PC-9 (cell line): ENCODE measurements around the gene ZNF385B. TPM values are rescaled to one million over a fixed set of nuclear protein-coding genes. Genes with fewer than 3 reads are reported as not detected.

Source experiments
- BruUV-seq: library from RNA; stranded (reverse); fragments of 400-500 nt; replicated peaks from 2 replicates; lab custom pipeline; 2021; lab: Mats Ljungman, UMichigan
- CTCF ChIA-PET: fragments of 300-600 bp; sonication (Branson Sonifier 250); formaldehyde crosslinking; loops from one replicate; lab custom pipeline; 2022; ENCODE audit warnings: antibody characterized with exemption; lab: Charles Lee
- POLR2A ChIA-PET: fragments of 300-600 bp; sonication (Branson Sonifier 250); formaldehyde crosslinking; loops from one replicate; lab custom pipeline; 2022; ENCODE audit warnings: antibody characterized with exemption; ENCODE audit not compliant: unreplicated experiment; lab: Charles Lee
- DNase-seq, 2 experiments: peaks; one replicate each; pipeline versions ENCODE4 v3.0.0 to v3.0.0-alpha.2; 2015 to 2022; ENCODE audit warnings: mixed read lengths in 1 of 2
- H2AFZ ChIP-seq: fragments of 200-600 bp; sonication (generic); 2 replicates; pipeline ENCODE4 v1.8.1; 2017; ENCODE audit warnings: antibody characterized with exemption
- H3F3A ChIP-seq: fragments of 200-600 bp; sonication (generic); 2 replicates; pipeline ENCODE4 v1.8.1; 2017; ENCODE audit warnings: antibody characterized with exemption, mild to moderate bottlenecking, low read depth; ENCODE audit not compliant: insufficient read depth
- H3K27ac ChIP-seq: fragments of 200-600 bp; sonication (generic); 2 replicates; pipeline ENCODE4 v1.6.1; 2016; ENCODE audit warnings: mixed run types
- H3K27me3 ChIP-seq: fragments of 200-600 bp; sonication (generic); 2 replicates; pipeline ENCODE4 v1.6.1; 2016; ENCODE audit warnings: low read depth, mixed run types; ENCODE audit not compliant: insufficient read depth
- H3K36me3 ChIP-seq: fragments of 200-600 bp; sonication (generic); 2 replicates; pipeline ENCODE4 v1.6.1; 2016; ENCODE audit warnings: low read depth, mixed run types
- H3K4me1 ChIP-seq: fragments of 200-600 bp; sonication (generic); replicated peaks from 2 replicates; pipeline ENCODE4 v1.6.1; 2016; ENCODE audit warnings: mixed run types; ENCODE audit not compliant: insufficient read depth
- H3K4me2 ChIP-seq: fragments of 200-600 bp; sonication (generic); 2 replicates; pipeline ENCODE4 v1.6.1; 2017; ENCODE audit warnings: mixed run types
- H3K4me3 ChIP-seq: fragments of 200-600 bp; sonication (generic); 2 replicates; pipeline ENCODE4 v1.6.1; 2016; ENCODE audit warnings: mixed run types
- H3K79me2 ChIP-seq: fragments of 200-600 bp; sonication (generic); 2 replicates; pipeline ENCODE4 v1.6.1; 2017; ENCODE audit warnings: low read depth, mixed run types
- H3K9me2 ChIP-seq: fragments of 200-600 bp; sonication (generic); 2 replicates; pipeline ENCODE4 v1.8.1; 2017; ENCODE audit warnings: mild to moderate bottlenecking; ENCODE audit not compliant: insufficient read depth
- H3K9me3 ChIP-seq: fragments of 200-600 bp; sonication (generic); 2 replicates; pipeline ENCODE4 v1.8.1; 2016; ENCODE audit warnings: low read depth; ENCODE audit not compliant: insufficient read depth
- H4K20me1 ChIP-seq: fragments of 200-600 bp; sonication (generic); 2 replicates; pipeline ENCODE4 v1.8.1; 2017; ENCODE audit not compliant: insufficient read depth
- EZH2 ChIP-seq: fragments of 200-600 bp; sonication (generic); IDR thresholded peaks from 2 replicates; pipeline ENCODE4 v1.8.0; 2017; ENCODE audit warnings: antibody characterized with exemption, low read depth
- intact Hi-C: fragments of 100-400 bp; cut with micrococcal nuclease; formaldehyde crosslinking; loops from one replicate; pipeline ENCODE4 v1.10.0; 2022; ENCODE audit not compliant: unreplicated experiment
- total RNA-seq: library from RNA; stranded (reverse); gene quantifications from 2 replicates; pipeline ENCODE4 v1.2.3, GENCODE V29; 2021
- TF ChIP-seq, protein P1 (sequence below): fragments of 200-600 bp; sonication (generic); conservative IDR thresholded peaks from 2 replicates; pipeline ENCODE4 v1.6.1; 2017; ENCODE audit warnings: mixed run types, antibody characterized with exemption, mild to moderate bottlenecking, moderate library complexity

Gene ZNF385B
- total RNA-seq, 1 experiment from 2014 or later, result 4.1 TPM

DNA sequence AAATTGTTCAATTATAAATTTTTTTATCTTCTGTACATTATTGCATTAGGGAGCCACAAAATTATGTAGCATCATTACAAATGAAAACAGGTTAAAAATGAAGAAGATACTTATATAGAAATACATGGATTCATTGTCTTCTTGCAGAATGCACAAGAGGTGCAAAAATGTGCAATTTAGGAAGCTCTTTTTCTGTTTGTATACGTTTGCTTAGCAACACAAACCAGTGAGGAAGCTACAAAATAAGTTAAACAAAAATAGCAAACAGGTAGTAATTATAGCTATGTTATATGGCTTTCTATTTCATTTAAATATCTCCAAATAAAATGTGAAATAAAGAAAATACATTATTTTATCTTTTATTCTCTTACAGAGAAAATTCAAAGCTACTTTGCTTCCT, 419.2 kb downstream of the ZNF385B start:
- no peak for TF ChIP-seq EZH2
- TF ChIP-seq, protein P1, sequence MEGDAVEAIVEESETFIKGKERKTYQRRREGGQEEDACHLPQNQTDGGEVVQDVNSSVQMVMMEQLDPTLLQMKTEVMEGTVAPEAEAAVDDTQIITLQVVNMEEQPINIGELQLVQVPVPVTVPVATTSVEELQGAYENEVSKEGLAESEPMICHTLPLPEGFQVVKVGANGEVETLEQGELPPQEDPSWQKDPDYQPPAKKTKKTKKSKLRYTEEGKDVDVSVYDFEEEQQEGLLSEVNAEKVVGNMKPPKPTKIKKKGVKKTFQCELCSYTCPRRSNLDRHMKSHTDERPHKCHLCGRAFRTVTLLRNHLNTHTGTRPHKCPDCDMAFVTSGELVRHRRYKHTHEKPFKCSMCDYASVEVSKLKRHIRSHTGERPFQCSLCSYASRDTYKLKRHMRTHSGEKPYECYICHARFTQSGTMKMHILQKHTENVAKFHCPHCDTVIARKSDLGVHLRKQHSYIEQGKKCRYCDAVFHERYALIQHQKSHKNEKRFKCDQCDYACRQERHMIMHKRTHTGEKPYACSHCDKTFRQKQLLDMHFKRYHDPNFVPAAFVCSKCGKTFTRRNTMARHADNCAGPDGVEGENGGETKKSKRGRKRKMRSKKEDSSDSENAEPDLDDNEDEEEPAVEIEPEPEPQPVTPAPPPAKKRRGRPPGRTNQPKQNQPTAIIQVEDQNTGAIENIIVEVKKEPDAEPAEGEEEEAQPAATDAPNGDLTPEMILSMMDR, result no peak
- Histone ChIP-seq H3F3A (no peaks in the 10 kb centered on the region), H3K4me3 (no peak overlapping the region), H3K9me2 (no peaks in the 10 kb centered on the region), H3K79me2 (no peaks in the 10 kb centered on the region), H3K36me3 (no peaks in the 10 kb centered on the region), H3K27ac (no peak overlapping the region), H4K20me1 (no peaks in the 10 kb centered on the region), H3K4me2 (no peak overlapping the region), H3K4me1 (no peaks in the 10 kb centered on the region), H3K27me3 (no peaks in the 10 kb centered on the region), H3K9me3 (peaks cover 5% of the 10 kb centered on the region; the same call in 1 of the 2 replicates), H2AFZ (no peak overlapping the region)
- intact Hi-C loops, result no loop called here
- ChIA-PET POLR2A (interaction anchor here (0.6 kb wide), 1 partner anchor 214 kb away, joined by 6 read pairs; no protein-coding TSS in a partner anchor), CTCF (interaction anchor here (0.6 to 1.0 kb wide), 2 partner anchors 31 to 92 kb away, joined by 3 to 4 read pairs; no protein-coding TSS in a partner anchor)
- DNase-seq, result no peak
- no TSS peak for BruUV-seq

DNA sequence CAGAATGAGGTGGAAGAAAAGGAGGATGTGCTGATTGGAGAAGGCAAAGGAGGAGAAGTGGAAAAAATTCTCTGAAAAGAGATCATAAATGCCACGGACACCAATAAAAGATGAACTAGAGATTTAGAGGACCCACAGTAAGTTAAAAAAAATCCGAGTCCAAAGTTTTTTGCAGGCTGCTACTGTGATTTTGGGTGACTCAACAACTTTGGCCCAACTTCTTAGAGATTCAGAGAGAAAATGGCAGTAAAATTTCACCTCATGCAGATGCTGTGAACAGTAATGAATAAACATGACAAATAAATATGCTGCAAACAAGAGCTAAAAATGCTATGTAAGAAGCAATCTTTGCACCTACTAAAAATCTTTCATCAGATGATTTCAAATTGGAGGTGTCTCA, 419.9 kb downstream of the ZNF385B start:
- ChIA-PET CTCF (interaction anchor here (1.0 kb wide), 1 partner anchor 31 kb away, joined by 3 read pairs; no protein-coding TSS in a partner anchor), POLR2A (no interaction called here)
- no TSS peak for BruUV-seq
- no peak for TF ChIP-seq EZH2
- TF ChIP-seq, protein P1, result no peak
- DNase-seq, result no peak
- H3K27me3 ChIP-seq, result no peaks in the 10 kb centered on the region
- intact Hi-C loops, result loop anchor here (2.0 kb wide), 1 partner anchor 645 kb away; no protein-coding TSS in a partner anchor
- H3K36me3 ChIP-seq, result no peaks in the 10 kb centered on the region
- H3K4me1 ChIP-seq, result no peaks in the 10 kb centered on the region
- no peaks in the 10 kb centered on the region for H3K79me2 ChIP-seq
- H3K9me2 ChIP-seq, result no peaks in the 10 kb centered on the region
- no peak overlapping the region for H2AFZ ChIP-seq
- no peak overlapping the region for H3K4me3 ChIP-seq
- H4K20me1 ChIP-seq, result no peaks in the 10 kb centered on the region
- peaks cover 5% of the 10 kb centered on the region; the same call in 1 of the 2 replicates for H3K9me3 ChIP-seq
- H3K27ac ChIP-seq, result no peak overlapping the region
- no peak overlapping the region for H3K4me2 ChIP-seq
- no peaks in the 10 kb centered on the region for H3F3A ChIP-seq

DNA sequence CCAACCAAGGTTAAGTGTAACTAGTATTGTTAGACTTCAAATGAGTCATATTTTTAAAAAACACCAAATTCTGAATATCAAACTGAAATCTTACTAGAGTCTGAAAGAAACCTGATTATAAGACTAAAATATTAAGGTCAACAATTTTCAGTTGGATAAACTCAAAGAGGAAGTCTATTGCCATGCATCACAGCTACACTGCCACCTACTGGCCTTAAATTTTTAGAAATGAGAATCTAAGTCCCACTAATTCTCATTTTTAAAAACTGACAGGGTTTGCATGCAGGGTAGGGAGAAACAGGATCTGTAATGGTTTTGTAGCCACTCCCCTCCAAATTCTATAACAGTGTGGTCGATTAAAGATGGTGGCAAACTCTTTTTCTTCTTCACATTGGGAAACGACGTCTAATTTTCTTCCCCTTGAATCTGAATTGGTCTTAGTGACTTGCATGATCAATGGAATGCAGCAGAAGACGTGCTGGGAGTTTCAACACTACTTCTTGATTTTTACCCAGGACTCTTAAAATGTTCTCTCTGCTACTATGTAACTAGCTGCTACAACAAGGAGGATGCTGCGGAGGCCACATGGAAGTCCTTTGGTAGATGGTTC, 420.7 kb downstream of the ZNF385B start:
- H3K27me3 ChIP-seq, result no peaks in the 10 kb centered on the region
- H2AFZ ChIP-seq, result no peak overlapping the region
- H3K4me3 ChIP-seq, result no peak overlapping the region
- H3K4me1 ChIP-seq, result no peaks in the 10 kb centered on the region
- H3F3A ChIP-seq, result no peaks in the 10 kb centered on the region
- H4K20me1 ChIP-seq, result no peaks in the 10 kb centered on the region
- no peaks in the 10 kb centered on the region for H3K36me3 ChIP-seq
- no peak overlapping the region for H3K27ac ChIP-seq
- intact Hi-C loops, result loop anchor here (1.0 to 2.0 kb wide), 2 partner anchors 221 to 644 kb away; no protein-coding TSS in a partner anchor
- CTCF ChIA-PET, result no interaction called here
- peaks cover 5% of the 10 kb centered on the region; the same call in 1 of the 2 replicates for H3K9me3 ChIP-seq
- no TSS peak for BruUV-seq
- POLR2A ChIA-PET, result interaction anchor here (0.7 kb wide), 1 partner anchor 250 kb away, joined by 4 read pairs; no protein-coding TSS in a partner anchor
- TF ChIP-seq, protein P1, result peak; percentile 96
- no peak for TF ChIP-seq EZH2
- no peaks in the 10 kb centered on the region for H3K9me2 ChIP-seq
- no peaks in the 10 kb centered on the region for H3K79me2 ChIP-seq
- H3K4me2 ChIP-seq, result no peak overlapping the region
- DNase-seq, result peak in 1 of 2 experiments; percentile 55
